Body of pancreas (tissue), 4 donors: Measurements from ENCODE around the gene SLC66A1.

ENCODE experiments used
- POLR2A ChIP-seq, 3 donors: fragments of 450-650 bp; IDR thresholded peaks; one replicate each; pipeline ENCODE4 v1.6.1; 2016; ENCODE audit warnings: antibody characterized with exemption in 3 of 3, mild to moderate bottlenecking in 2 of 3
- TF ChIP-seq, protein P1 (sequence below), 7 experiments: fragments of 450-650 bp in 4 of 7; fragments of 200-600 bp in 3 of 7; sonication (generic) in 3 of 7; IDR thresholded peaks; one replicate each; pipeline ENCODE4 v1.5.1; 2016 to 2019; ENCODE audit warnings: antibody characterized with exemption in 7 of 7

DNA sequence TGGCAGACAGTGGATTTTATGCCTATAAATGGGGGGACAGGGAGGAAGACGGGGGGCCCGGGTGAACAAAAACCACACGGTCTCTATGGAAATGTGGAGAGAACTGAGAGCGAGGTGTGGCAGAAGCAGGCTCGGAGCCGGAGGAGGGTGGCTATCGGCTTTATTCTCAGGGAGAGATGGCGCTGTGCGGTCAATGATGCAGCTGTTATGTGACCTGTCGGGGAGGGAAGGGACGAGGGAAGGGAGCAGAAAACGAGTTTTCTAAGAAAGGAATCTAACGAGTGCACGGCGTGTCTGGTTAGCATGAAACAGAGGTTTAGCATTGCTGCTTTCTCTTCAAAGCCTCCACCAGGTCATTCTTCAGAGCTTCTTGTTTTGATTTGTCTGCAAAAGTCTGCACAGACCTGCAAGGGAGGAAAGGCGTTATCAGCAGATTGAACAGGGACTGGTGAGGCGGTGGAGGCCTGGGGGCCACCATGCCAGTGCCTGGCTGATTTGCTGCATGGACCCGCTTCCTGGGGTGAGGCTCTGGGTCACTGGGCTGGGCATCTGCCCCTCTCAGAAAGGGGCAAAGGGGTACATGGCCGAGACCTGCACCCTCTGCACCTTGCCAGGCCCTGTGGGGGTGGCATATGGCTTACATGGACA is 27.2 kb downstream of the SLC66A1 start:
- TF ChIP-seq, protein P1, sequence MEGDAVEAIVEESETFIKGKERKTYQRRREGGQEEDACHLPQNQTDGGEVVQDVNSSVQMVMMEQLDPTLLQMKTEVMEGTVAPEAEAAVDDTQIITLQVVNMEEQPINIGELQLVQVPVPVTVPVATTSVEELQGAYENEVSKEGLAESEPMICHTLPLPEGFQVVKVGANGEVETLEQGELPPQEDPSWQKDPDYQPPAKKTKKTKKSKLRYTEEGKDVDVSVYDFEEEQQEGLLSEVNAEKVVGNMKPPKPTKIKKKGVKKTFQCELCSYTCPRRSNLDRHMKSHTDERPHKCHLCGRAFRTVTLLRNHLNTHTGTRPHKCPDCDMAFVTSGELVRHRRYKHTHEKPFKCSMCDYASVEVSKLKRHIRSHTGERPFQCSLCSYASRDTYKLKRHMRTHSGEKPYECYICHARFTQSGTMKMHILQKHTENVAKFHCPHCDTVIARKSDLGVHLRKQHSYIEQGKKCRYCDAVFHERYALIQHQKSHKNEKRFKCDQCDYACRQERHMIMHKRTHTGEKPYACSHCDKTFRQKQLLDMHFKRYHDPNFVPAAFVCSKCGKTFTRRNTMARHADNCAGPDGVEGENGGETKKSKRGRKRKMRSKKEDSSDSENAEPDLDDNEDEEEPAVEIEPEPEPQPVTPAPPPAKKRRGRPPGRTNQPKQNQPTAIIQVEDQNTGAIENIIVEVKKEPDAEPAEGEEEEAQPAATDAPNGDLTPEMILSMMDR (IDR thresholded peaks at IDR 0.05): no peak
- no peak for TF ChIP-seq POLR2A (IDR thresholded peaks at IDR 0.05)
